GM23338 (cell line): ENCODE results near the gene CCDC57. TPM values are rescaled to one million over a fixed set of nuclear protein-coding genes. Genes with fewer than 3 reads are reported as not detected.
"Not testable (repeated sequence)": the region's sequence is repeated elsewhere in the genome, so short reads cannot be mapped to it uniquely, and the experiment has no call there.

ENCODE experiments used
- ATAC-seq: fragments of 200-7000 bp; cut with Tn5 transposase; 3 replicates; pipeline ENCODE4 v1.9.1; 2020
- DNase-seq: peaks from one replicate; pipeline ENCODE4 v3.0.0-alpha.2; 2015; ENCODE audit warnings: low spot score
- H2AFZ ChIP-seq: fragments of 200-600 bp; sonication (generic); 2 replicates; pipeline ENCODE4 v1.8.0; 2016; ENCODE audit warnings: antibody characterized with exemption, mild to moderate bottlenecking, moderate library complexity
- H3F3A ChIP-seq: fragments of 200-600 bp; sonication (generic); replicated peaks from 2 replicates; pipeline ENCODE4 v1.8.0; 2017; ENCODE audit warnings: antibody characterized with exemption, mixed run types, low read depth
- H3K27ac ChIP-seq: fragments of 200-600 bp; sonication (generic); 2 replicates; pipeline ENCODE4 v1.6.1; 2016; ENCODE audit warnings: low read depth
- H3K27me3 ChIP-seq: fragments of 200-600 bp; sonication (generic); 2 replicates; pipeline ENCODE4 v1.8.0; 2016; ENCODE audit warnings: mild to moderate bottlenecking, mixed run types, moderate library complexity; ENCODE audit not compliant: insufficient read depth
- H3K36me3 ChIP-seq: fragments of 200-600 bp; sonication (generic); 2 replicates; pipeline ENCODE4 v1.8.0; 2016; ENCODE audit warnings: mild to moderate bottlenecking; ENCODE audit not compliant: insufficient read depth
- H3K4me1 ChIP-seq: fragments of 200-600 bp; sonication (generic); 2 replicates; pipeline ENCODE4 v1.8.0; 2016; ENCODE audit warnings: mild to moderate bottlenecking, moderate library complexity; ENCODE audit not compliant: insufficient read depth
- H3K4me2 ChIP-seq: fragments of 200-600 bp; sonication (generic); 2 replicates; pipeline ENCODE4 v1.7.1; 2017; ENCODE audit warnings: mixed run types
- H3K4me3 ChIP-seq: fragments of 200-600 bp; sonication (generic); 2 replicates; pipeline ENCODE4 v1.6.1; 2016; ENCODE audit warnings: mixed run types
- H3K79me2 ChIP-seq: fragments of 200-600 bp; sonication (generic); replicated peaks from 2 replicates; pipeline ENCODE4 v1.8.0; 2017; ENCODE audit warnings: mild to moderate bottlenecking; ENCODE audit not compliant: insufficient read depth
- H3K9me2 ChIP-seq: fragments of 200-600 bp; sonication (generic); 2 replicates; pipeline ENCODE4 v1.8.0; 2017; ENCODE audit not compliant: insufficient read depth
- H4K20me1 ChIP-seq: fragments of 200-600 bp; sonication (generic); replicated peaks from 2 replicates; pipeline ENCODE4 v1.8.0; 2017; ENCODE audit warnings: mild to moderate bottlenecking; ENCODE audit not compliant: insufficient read depth
- H3K27ac Mint-ChIP-seq: 2 replicates; pipeline ENCODE4 v1.8.0; 2020; ENCODE audit warnings: inconsistent platforms, mild to moderate bottlenecking, moderate library complexity, mixed read lengths
- H3K27me3 Mint-ChIP-seq: 3 replicates; pipeline ENCODE4 v1.8.0; 2022; ENCODE audit warnings: low read depth, mild to moderate bottlenecking, moderate library complexity, mixed read lengths, inconsistent platforms; ENCODE audit not compliant: insufficient read depth, poor library complexity
- H3K36me3 Mint-ChIP-seq: 3 replicates; pipeline ENCODE4 v1.8.0; 2021; ENCODE audit warnings: low read depth, mild to moderate bottlenecking, inconsistent platforms, moderate library complexity, mixed read lengths
- H3K4me1 Mint-ChIP-seq: 3 replicates; pipeline ENCODE4 v1.8.0; 2020; ENCODE audit warnings: mild to moderate bottlenecking, inconsistent platforms, mixed read lengths
- H3K4me3 Mint-ChIP-seq: 3 replicates; pipeline ENCODE4 v1.8.0; 2021; ENCODE audit warnings: moderate library complexity, mild to moderate bottlenecking, inconsistent platforms, mixed read lengths
- H3K9me3 Mint-ChIP-seq: 3 replicates; pipeline ENCODE4 v1.8.0; 2020; ENCODE audit warnings: moderate library complexity, mild to moderate bottlenecking, inconsistent platforms, mixed read lengths
- EZH2 ChIP-seq: fragments of 200-600 bp; sonication (generic); IDR thresholded peaks from one replicate; pipeline ENCODE4 v1.8.0; 2017; ENCODE audit warnings: antibody characterized with exemption, mild to moderate bottlenecking, low read depth; ENCODE audit not compliant: unreplicated experiment
- JUNB ChIP-seq: IDR thresholded peaks from one replicate; pipeline ENCODE4 v1.6.1; 2016; ENCODE audit warnings: antibody characterized with exemption; ENCODE audit not compliant: unreplicated experiment
- STAT1 ChIP-seq: IDR thresholded peaks from one replicate; pipeline ENCODE4 v1.6.1; 2016; ENCODE audit warnings: antibody characterized with exemption; ENCODE audit not compliant: unreplicated experiment
- ZNF114 ChIP-seq: fragments of 250-450 bp; sonication (Bioruptor Pico); IDR thresholded peaks from 2 replicates; pipeline ENCODE4 v1.5.0; 2020; ENCODE audit warnings: mild to moderate bottlenecking, moderate library complexity
- polyA plus RNA-seq: library from polyadenylated mRNA; unstranded; fragments of >200 nt; fragmentation: Nextera tagmentation; extraction: Ambion mirVana; gene quantifications from 2 replicates; pipeline ENCODE4 v1.2.1, GENCODE V29; 2016
- total RNA-seq: library from RNA; depleted of rRNA; stranded (reverse); fragments of >200 nt; shearing (Covaris generic); gene quantifications from 2 replicates; pipeline ENCODE4 v1.2.3, GENCODE V29; 2014
- TF ChIP-seq, protein P1 (sequence below), 2 experiments: fragments of 200-600 bp in 1 of 2; sonication (generic) in 1 of 2; conservative IDR thresholded peaks; 2 replicates each; pipeline versions ENCODE4 v1.5.1 to v1.6.1; 2016 to 2017; ENCODE audit warnings: antibody characterized with exemption in 2 of 2, low read depth in 2 of 2, mild to moderate bottlenecking in 2 of 2, moderate library complexity in 1 of 2
- TF ChIP-seq, protein P2 (sequence below): IDR thresholded peaks from 2 replicates; pipeline ENCODE4 v1.6.1; 2016; ENCODE audit warnings: antibody characterized with exemption
- TF ChIP-seq, protein P3 (sequence below): fragments of 250-450 bp; sonication (Bioruptor Pico); IDR thresholded peaks from 2 replicates; pipeline ENCODE4 v1.5.0; 2020; ENCODE audit warnings: mild to moderate bottlenecking, moderate library complexity

CCDC57 gene
- total and polyA plus RNA-seq, 2 experiments from 2014 or later = 7.0 to 16.3 TPM

DNA sequence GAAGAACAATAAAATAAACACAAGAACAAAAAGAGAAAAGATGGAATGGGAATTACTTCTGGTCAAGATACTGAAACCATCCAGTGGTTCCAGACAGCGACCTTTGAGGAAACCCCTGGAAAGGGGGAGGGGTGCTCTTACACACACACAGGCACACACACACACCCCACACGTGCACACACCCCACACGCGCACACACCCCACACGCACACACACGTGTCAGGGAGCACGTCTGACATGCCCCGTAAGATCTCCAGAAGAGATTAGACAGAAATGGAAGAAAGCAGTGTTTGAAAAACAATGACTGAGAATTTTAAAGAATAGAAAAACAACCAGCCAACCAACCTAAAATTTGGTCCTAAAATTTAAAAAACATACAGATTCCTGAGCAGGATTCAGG lies 69.3 kb downstream of the CCDC57 start:
- Histone ChIP-seq H3K4me3 (no peak overlapping the region), H3K4me1 (no peaks in the 10 kb centered on the region), H3K27ac (no peak overlapping the region), H3K9me2 (no peaks in the 10 kb centered on the region), H3K36me3 (no peaks in the 10 kb centered on the region), H3K4me2 (no peak overlapping the region), H2AFZ (no peak overlapping the region), H3K79me2 (no peaks in the 10 kb centered on the region), H4K20me1 (no peaks in the 10 kb centered on the region; the same call in 1 of the 2 replicates), H3F3A (no peaks in the 10 kb centered on the region), H3K27me3 (no peaks in the 10 kb centered on the region)
- no peaks in the 10 kb centered on the region for H3K9me3 Mint-ChIP-seq
- H3K27me3 Mint-ChIP-seq = peaks cover 7% of the 10 kb centered on the region
- no peak overlapping the region for H3K27ac Mint-ChIP-seq
- no peak for TF ChIP-seq JUNB
- TF ChIP-seq, protein P1, sequence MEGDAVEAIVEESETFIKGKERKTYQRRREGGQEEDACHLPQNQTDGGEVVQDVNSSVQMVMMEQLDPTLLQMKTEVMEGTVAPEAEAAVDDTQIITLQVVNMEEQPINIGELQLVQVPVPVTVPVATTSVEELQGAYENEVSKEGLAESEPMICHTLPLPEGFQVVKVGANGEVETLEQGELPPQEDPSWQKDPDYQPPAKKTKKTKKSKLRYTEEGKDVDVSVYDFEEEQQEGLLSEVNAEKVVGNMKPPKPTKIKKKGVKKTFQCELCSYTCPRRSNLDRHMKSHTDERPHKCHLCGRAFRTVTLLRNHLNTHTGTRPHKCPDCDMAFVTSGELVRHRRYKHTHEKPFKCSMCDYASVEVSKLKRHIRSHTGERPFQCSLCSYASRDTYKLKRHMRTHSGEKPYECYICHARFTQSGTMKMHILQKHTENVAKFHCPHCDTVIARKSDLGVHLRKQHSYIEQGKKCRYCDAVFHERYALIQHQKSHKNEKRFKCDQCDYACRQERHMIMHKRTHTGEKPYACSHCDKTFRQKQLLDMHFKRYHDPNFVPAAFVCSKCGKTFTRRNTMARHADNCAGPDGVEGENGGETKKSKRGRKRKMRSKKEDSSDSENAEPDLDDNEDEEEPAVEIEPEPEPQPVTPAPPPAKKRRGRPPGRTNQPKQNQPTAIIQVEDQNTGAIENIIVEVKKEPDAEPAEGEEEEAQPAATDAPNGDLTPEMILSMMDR (conservative IDR thresholded peaks at IDR 0.05; ENCODE audit: low read depth in 2 of 2) = no peak
- TF ChIP-seq EZH2 = no peak
- TF ChIP-seq, protein P2, sequence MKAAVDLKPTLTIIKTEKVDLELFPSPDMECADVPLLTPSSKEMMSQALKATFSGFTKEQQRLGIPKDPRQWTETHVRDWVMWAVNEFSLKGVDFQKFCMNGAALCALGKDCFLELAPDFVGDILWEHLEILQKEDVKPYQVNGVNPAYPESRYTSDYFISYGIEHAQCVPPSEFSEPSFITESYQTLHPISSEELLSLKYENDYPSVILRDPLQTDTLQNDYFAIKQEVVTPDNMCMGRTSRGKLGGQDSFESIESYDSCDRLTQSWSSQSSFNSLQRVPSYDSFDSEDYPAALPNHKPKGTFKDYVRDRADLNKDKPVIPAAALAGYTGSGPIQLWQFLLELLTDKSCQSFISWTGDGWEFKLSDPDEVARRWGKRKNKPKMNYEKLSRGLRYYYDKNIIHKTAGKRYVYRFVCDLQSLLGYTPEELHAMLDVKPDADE = no peak
- TF ChIP-seq ZNF114 (CRISPR knock-in tag) = no peak
- TF ChIP-seq STAT1 = no peak
- TF ChIP-seq, protein P3, sequence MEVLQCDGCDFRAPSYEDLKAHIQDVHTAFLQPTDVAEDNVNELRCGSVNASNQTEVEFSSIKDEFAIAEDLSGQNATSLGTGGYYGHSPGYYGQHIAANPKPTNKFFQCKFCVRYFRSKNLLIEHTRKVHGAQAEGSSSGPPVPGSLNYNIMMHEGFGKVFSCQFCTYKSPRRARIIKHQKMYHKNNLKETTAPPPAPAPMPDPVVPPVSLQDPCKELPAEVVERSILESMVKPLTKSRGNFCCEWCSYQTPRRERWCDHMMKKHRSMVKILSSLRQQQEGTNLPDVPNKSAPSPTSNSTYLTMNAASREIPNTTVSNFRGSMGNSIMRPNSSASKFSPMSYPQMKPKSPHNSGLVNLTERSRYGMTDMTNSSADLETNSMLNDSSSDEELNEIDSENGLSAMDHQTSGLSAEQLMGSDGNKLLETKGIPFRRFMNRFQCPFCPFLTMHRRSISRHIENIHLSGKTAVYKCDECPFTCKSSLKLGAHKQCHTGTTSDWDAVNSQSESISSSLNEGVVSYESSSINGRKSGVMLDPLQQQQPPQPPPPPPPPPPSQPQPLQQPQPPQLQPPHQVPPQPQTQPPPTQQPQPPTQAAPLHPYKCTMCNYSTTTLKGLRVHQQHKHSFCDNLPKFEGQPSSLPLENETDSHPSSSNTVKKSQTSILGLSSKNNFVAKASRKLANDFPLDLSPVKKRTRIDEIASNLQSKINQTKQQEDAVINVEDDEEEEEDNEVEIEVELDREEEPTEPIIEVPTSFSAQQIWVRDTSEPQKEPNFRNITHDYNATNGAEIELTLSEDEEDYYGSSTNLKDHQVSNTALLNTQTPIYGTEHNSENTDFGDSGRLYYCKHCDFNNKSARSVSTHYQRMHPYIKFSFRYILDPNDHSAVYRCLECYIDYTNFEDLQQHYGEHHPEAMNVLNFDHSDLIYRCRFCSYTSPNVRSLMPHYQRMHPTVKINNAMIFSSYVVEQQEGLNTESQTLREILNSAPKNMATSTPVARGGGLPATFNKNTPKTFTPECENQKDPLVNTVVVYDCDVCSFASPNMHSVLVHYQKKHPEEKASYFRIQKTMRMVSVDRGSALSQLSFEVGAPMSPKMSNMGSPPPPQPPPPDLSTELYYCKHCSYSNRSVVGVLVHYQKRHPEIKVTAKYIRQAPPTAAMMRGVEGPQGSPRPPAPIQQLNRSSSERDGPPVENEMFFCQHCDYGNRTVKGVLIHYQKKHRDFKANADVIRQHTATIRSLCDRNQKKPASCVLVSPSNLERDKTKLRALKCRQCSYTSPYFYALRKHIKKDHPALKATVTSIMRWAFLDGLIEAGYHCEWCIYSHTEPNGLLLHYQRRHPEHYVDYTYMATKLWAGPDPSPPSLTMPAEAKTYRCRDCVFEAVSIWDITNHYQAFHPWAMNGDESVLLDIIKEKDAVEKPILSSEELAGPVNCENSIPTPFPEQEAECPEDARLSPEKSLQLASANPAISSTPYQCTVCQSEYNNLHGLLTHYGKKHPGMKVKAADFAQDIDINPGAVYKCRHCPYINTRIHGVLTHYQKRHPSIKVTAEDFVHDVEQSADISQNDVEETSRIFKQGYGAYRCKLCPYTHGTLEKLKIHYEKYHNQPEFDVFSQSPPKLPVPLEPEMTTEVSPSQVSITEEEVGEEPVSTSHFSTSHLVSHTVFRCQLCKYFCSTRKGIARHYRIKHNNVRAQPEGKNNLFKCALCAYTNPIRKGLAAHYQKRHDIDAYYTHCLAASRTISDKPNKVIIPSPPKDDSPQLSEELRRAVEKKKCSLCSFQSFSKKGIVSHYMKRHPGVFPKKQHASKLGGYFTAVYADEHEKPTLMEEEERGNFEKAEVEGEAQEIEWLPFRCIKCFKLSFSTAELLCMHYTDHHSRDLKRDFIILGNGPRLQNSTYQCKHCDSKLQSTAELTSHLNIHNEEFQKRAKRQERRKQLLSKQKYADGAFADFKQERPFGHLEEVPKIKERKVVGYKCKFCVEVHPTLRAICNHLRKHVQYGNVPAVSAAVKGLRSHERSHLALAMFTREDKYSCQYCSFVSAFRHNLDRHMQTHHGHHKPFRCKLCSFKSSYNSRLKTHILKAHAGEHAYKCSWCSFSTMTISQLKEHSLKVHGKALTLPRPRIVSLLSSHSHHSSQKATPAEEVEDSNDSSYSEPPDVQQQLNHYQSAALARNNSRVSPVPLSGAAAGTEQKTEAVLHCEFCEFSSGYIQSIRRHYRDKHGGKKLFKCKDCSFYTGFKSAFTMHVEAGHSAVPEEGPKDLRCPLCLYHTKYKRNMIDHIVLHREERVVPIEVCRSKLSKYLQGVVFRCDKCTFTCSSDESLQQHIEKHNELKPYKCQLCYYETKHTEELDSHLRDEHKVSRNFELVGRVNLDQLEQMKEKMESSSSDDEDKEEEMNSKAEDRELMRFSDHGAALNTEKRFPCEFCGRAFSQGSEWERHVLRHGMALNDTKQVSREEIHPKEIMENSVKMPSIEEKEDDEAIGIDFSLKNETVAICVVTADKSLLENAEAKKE (CRISPR knock-in tag) = no peak
- peaks cover 5% of the 10 kb centered on the region for H3K36me3 Mint-ChIP-seq
- no peak for DNase-seq
- no peak for ATAC-seq
- no peaks in the 10 kb centered on the region for H3K4me1 Mint-ChIP-seq
- H3K4me3 Mint-ChIP-seq = no peak overlapping the region

DNA sequence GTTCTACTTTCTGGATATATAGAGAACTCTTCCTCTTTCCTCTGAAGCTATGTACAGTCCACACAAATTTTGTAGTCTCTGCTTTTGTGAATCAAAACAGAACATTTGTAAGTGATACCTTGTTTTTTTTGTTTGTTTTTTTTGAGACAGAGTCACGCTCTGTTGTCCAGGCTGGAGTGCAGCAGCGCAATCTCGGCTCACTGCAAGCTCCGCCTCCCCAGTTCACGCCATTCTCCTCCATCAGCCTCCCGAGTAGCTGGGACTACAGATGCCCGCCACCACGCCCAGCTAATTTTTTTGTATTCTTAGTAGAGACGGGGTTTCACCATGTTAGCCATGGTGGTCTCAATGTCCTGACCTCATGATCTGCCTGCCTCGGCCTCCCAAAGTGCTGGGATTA lies 72.7 kb downstream of the CCDC57 start:
- H3K36me3 Mint-ChIP-seq, H3K9me3 Mint-ChIP-seq, H3K4me2 ChIP-seq, H3K4me1 Mint-ChIP-seq, H3K79me2 ChIP-seq, H3K4me3 Mint-ChIP-seq, H3K27me3 Mint-ChIP-seq, H3K27me3 ChIP-seq, H3K4me3 ChIP-seq, H3K4me1 ChIP-seq, ATAC-seq, DNase-seq, H3K27ac ChIP-seq, H3K36me3 ChIP-seq, H3K9me2 ChIP-seq, H3K27ac Mint-ChIP-seq, H2AFZ ChIP-seq, H4K20me1 ChIP-seq, H3F3A ChIP-seq: not testable (repeated sequence)
